Mesodermal cell (in vitro differentiated cells): ENCODE data around the gene COL9A1.
A peak's percentile ranks its signal among the peaks of the same experiment; 100 is the strongest.

ENCODE experiments used
- H3K27ac ChIP-seq: 2 replicates; pipeline ENCODE4 v1.7.0; 2013; ENCODE audit warnings: mild to moderate bottlenecking, low read depth, low read length, moderate library complexity; ENCODE audit not compliant: severe bottlenecking
- H3K36me3 ChIP-seq: 2 replicates; pipeline ENCODE4 v1.7.1; 2013; ENCODE audit warnings: mild to moderate bottlenecking, low read length, moderate library complexity; ENCODE audit not compliant: control insufficient read depth, insufficient read depth
- H3K4me1 ChIP-seq: one replicate; pipeline ENCODE4 v1.7.1; 2013; ENCODE audit warnings: mild to moderate bottlenecking, low read length; ENCODE audit not compliant: insufficient read depth, control insufficient read depth, poor library complexity, severe bottlenecking
- H3K4me3 ChIP-seq: 2 replicates; pipeline ENCODE4 v1.7.0; 2013; ENCODE audit warnings: low read length, control low read depth, mild to moderate bottlenecking; ENCODE audit not compliant: insufficient read depth, poor library complexity, severe bottlenecking; ENCODE audit errors: extremely low read depth
- H3K9me3 ChIP-seq: 2 replicates; pipeline ENCODE4 v1.7.1; 2013; ENCODE audit warnings: mild to moderate bottlenecking, low read length, moderate library complexity; ENCODE audit not compliant: control insufficient read depth
- WGBS, 2 experiments: methylation state at CpG; one replicate each; pipeline ENCODE4 v1.1.5; 2013; ENCODE audit warnings: missing lambda C conversion rate in 2 of 2; ENCODE audit not compliant: insufficient coverage in 2 of 2; 5-methylcytosine and 5-hydroxymethylcytosine counted together

COL9A1 gene

GRCh38 chr6:70176842-70177550 is 125.9 kb downstream of the COL9A1 start:
- H3K9me3 ChIP-seq = no peaks in the 10 kb centered on the region
- H3K4me1 ChIP-seq = no peaks in the 10 kb centered on the region
- H3K27ac ChIP-seq = no peak overlapping the region
- 65 to 86% methylated on average over 1 to 2 of the region's 3 CpGs for WGBS, 2 experiments
- H3K36me3 ChIP-seq = no peaks in the 10 kb centered on the region
- no peak overlapping the region for H3K4me3 ChIP-seq

- Histone ChIP-seq H3K4me1 (peaks cover under 1% of the 10 kb centered on the region), H3K36me3 (no peaks in the 10 kb centered on the region), H3K4me3 (no peak overlapping the region), H3K9me3 (no peaks in the 10 kb centered on the region), H3K27ac (no peak overlapping the region)
- WGBS, 2 experiments = 100% methylated on average over 1 of the region's 2 CpGs; no CpG with 5 or more reads in 1 of the 2 experiments
Measured at GRCh38 chr6:70175770-70176169, 127.1 kb downstream of the COL9A1 start.

GRCh38 chr6:70172252-70172651 is 130.6 kb downstream of the COL9A1 start:
- 58 to 82% methylated on average over 2 of the region's 2 CpGs for WGBS, 2 experiments
- peaks cover 2% of the 10 kb centered on the region for H3K4me1 ChIP-seq

GRCh38 chr6:70171236-70171635 is 131.6 kb downstream of the COL9A1 start:
- Histone ChIP-seq H3K36me3 (no peaks in the 10 kb centered on the region), H3K4me1 (peaks cover 2% of the 10 kb centered on the region), H3K9me3 (no peaks in the 10 kb centered on the region), H3K27ac (peak overlapping the region; percentile 37), H3K4me3 (no peak overlapping the region)

More at GRCh38 chr6:70172252-70172651, 130.6 kb downstream of the COL9A1 start:
- Histone ChIP-seq H3K36me3 (no peaks in the 10 kb centered on the region), H3K4me3 (no peak overlapping the region), H3K9me3 (no peaks in the 10 kb centered on the region), H3K27ac (no peak overlapping the region)

- Histone ChIP-seq H3K4me3 (no peak overlapping the region), H3K9me3 (no peaks in the 10 kb centered on the region), H3K27ac (no peak overlapping the region), H3K36me3 (no peaks in the 10 kb centered on the region), H3K4me1 (peaks cover 13% of the 10 kb centered on the region)
- WGBS, 2 experiments = 77 to 81% methylated on average over 4 to 5 of the region's 5 CpGs
Measured at GRCh38 chr6:70168681-70169377, 134.1 kb downstream of the COL9A1 start.
